Fibroblast of lung (primary cell): Measurements from ENCODE around the gene LIMCH1. TPM values are rescaled to one million over a fixed set of nuclear protein-coding genes. Genes with fewer than 3 reads are reported as not detected.

Source experiments
- DNase-seq, 2 donors: peaks; one replicate each; pipeline versions ENCODE4 v3.0.0 to v3.0.0-alpha.2; 2010; ENCODE audit warnings: low read depth in 2 of 2
- H2AFZ ChIP-seq: 2 replicates; pipeline ENCODE4 v1.5.1; 2012; ENCODE audit warnings: low read length, control low read depth, inconsistent platforms
- H3K27ac ChIP-seq: 2 replicates; pipeline ENCODE4 v1.5.1; 2011; ENCODE audit warnings: low read length, control low read depth; ENCODE audit not compliant: insufficient read depth
- H3K27me3 ChIP-seq: 2 replicates; pipeline ENCODE4 v1.5.1; 2011; ENCODE audit warnings: mild to moderate bottlenecking, low read length; ENCODE audit not compliant: control insufficient read depth, insufficient read depth
- H3K36me3 ChIP-seq: 2 replicates; pipeline ENCODE4 v1.5.1; 2011; ENCODE audit warnings: low read length; ENCODE audit not compliant: control insufficient read depth, insufficient read depth
- H3K4me1 ChIP-seq: 2 replicates; pipeline ENCODE4 v1.5.1; 2011; ENCODE audit warnings: low read length; ENCODE audit not compliant: control insufficient read depth, insufficient read depth; ENCODE audit errors: extremely low read depth
- H3K4me2 ChIP-seq: 2 replicates; pipeline ENCODE4 v1.5.1; 2011; ENCODE audit warnings: low read length, control low read depth; ENCODE audit not compliant: insufficient read depth; ENCODE audit errors: extremely low read depth
- H3K4me3 ChIP-seq, 4 experiments: fragments of 200-600 bp in 1 of 4; sonication (generic) in 1 of 4; replicated peaks in 1 of 4; 2 replicates each; pipeline ENCODE4 v1.5.1; 2011 to 2016; ENCODE audit warnings: low read length in 4 of 4, low read depth in 3 of 4, mild to moderate bottlenecking in 3 of 4, control low read depth in 2 of 4, inconsistent platforms in 1 of 4, mixed read lengths in 1 of 4; ENCODE audit not compliant: insufficient read depth in 1 of 4; ENCODE audit errors: control extremely low read depth in 1 of 4
- H3K79me2 ChIP-seq: 2 replicates; pipeline ENCODE4 v1.5.1; 2012; ENCODE audit warnings: mild to moderate bottlenecking, low read length, inconsistent platforms; ENCODE audit not compliant: control insufficient read depth, insufficient read depth
- H3K9ac ChIP-seq: 2 replicates; pipeline ENCODE4 v1.5.1; 2011; ENCODE audit warnings: mild to moderate bottlenecking, low read length, control low read depth; ENCODE audit not compliant: insufficient read depth
- H3K9me3 ChIP-seq: 2 replicates; pipeline ENCODE4 v1.5.1; 2012; ENCODE audit warnings: low read depth, low read length; ENCODE audit not compliant: control insufficient read depth, insufficient read depth
- H4K20me1 ChIP-seq: 2 replicates; pipeline ENCODE4 v1.5.1; 2011; ENCODE audit warnings: low read length; ENCODE audit not compliant: control insufficient read depth, insufficient read depth; ENCODE audit errors: extremely low read depth
- EZH2 ChIP-seq: IDR thresholded peaks from 2 replicates; pipeline ENCODE4 v1.5.1; 2012; ENCODE audit warnings: low read length, control low read depth, mild to moderate bottlenecking; ENCODE audit errors: missing control alignments
- polyA plus RNA-seq, 2 donors: library from polyadenylated mRNA; depleted of rRNA in 1 of 2; stranded (reverse) in 1 of 2; unstranded in 1 of 2; fragments of >200 nt; gene quantifications; 2 replicates each; pipeline ENCODE4 v1.2.1, GENCODE V29; 2011 to 2012; ENCODE audit warnings: missing spikeins in 1 of 2
- total RNA-seq: library from RNA; depleted of rRNA; stranded (reverse); fragments of >200 nt; gene quantifications from 2 replicates; pipeline ENCODE4 v1.2.1, GENCODE V29; 2014
- TF ChIP-seq, protein P1 (sequence below), 2 donors: IDR thresholded peaks in 1 of 2; conservative IDR thresholded peaks in 1 of 2; 1 replicate in 1 of 2; 2 replicates in 1 of 2; pipeline ENCODE4 v1.5.1; 2011 to 2012; ENCODE audit warnings: low read length in 2 of 2, control low read depth in 1 of 2, inconsistent platforms in 1 of 2, low read depth in 1 of 2, mild to moderate bottlenecking in 1 of 2

LIMCH1 gene
- total and polyA plus RNA-seq, 2 donors (not counting 1 experiment from before 2014, with no cell fraction given), result 2.8 to 4.6 TPM

DNA sequence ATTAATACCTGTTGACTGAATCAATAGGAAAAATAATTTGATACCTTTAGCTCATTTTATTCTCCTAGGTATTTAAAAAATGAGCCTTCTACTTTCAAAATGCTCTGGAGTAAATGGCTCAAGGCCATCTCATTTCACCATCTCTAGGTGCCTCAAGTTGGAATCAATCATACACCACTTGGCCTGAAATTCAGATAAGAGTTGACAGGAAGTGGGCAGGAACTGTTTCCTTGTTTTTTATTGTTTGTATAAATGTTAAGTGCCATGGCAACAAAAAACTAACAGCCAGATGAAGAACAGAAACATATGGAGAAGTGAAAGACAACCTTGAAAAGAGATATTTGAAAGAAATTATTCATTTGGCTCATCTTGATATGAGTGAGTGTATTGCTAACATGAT lies 12.4 kb downstream of the LIMCH1 start:
- H3K9ac ChIP-seq, result no peak overlapping the region
- no peak overlapping the region for H3K4me2 ChIP-seq
- H3K36me3 ChIP-seq, result no peaks in the 10 kb centered on the region
- H3K4me3 ChIP-seq, result no peak overlapping the region
- H2AFZ ChIP-seq, result no peak overlapping the region
- H3K27me3 ChIP-seq, result no peaks in the 10 kb centered on the region
- no peaks in the 10 kb centered on the region for H3K79me2 ChIP-seq
- H4K20me1 ChIP-seq, result no peaks in the 10 kb centered on the region
- H3K4me1 ChIP-seq, result no peaks in the 10 kb centered on the region
- no peak overlapping the region for H3K27ac ChIP-seq
- TF ChIP-seq, protein P1, sequence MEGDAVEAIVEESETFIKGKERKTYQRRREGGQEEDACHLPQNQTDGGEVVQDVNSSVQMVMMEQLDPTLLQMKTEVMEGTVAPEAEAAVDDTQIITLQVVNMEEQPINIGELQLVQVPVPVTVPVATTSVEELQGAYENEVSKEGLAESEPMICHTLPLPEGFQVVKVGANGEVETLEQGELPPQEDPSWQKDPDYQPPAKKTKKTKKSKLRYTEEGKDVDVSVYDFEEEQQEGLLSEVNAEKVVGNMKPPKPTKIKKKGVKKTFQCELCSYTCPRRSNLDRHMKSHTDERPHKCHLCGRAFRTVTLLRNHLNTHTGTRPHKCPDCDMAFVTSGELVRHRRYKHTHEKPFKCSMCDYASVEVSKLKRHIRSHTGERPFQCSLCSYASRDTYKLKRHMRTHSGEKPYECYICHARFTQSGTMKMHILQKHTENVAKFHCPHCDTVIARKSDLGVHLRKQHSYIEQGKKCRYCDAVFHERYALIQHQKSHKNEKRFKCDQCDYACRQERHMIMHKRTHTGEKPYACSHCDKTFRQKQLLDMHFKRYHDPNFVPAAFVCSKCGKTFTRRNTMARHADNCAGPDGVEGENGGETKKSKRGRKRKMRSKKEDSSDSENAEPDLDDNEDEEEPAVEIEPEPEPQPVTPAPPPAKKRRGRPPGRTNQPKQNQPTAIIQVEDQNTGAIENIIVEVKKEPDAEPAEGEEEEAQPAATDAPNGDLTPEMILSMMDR (conservative IDR thresholded peaks at IDR 0.05 in 1 of 2, IDR thresholded peaks at IDR 0.05 in 1 of 2; ENCODE audit: low read depth in 1 of 2, low read length in 2 of 2), result no peak
- H3K9me3 ChIP-seq, result no peaks in the 10 kb centered on the region
- peak in 1 of 2 donors; percentile 36 for DNase-seq

DNA sequence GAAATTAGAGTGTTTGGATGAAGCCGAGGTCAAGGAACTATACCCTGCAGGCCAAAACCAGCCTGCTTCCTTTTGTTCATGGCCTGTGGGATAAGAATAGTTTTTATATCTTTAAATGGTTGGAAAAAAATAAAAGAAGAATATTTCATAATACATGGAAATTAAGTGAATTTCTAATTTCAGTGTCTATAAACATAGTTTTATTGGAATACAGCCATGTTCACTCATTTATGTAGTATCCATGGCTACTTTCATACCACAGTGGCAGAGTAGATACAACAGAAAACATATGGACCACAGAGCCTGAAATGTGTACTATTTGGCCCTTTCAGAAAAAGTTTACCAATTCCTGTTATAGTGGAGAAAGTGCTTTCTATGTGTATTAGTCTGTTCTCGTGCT lies 13.6 kb downstream of the LIMCH1 start:
- peak in 1 of 2 donors; percentile 49 for DNase-seq
- Histone ChIP-seq H3K9ac (no peak overlapping the region), H2AFZ (no peak overlapping the region), H3K4me2 (no peak overlapping the region), H3K27ac (no peak overlapping the region), H3K4me1 (no peaks in the 10 kb centered on the region), H3K79me2 (no peaks in the 10 kb centered on the region), H3K9me3 (no peaks in the 10 kb centered on the region), H3K4me3 (no peak overlapping the region), H3K36me3 (no peaks in the 10 kb centered on the region), H4K20me1 (no peaks in the 10 kb centered on the region), H3K27me3 (no peaks in the 10 kb centered on the region)
- TF ChIP-seq, protein P1 (conservative IDR thresholded peaks at IDR 0.05 in 1 of 2, IDR thresholded peaks at IDR 0.05 in 1 of 2; ENCODE audit: low read depth in 1 of 2, low read length in 2 of 2), result no peak
- no peak for TF ChIP-seq EZH2

DNA sequence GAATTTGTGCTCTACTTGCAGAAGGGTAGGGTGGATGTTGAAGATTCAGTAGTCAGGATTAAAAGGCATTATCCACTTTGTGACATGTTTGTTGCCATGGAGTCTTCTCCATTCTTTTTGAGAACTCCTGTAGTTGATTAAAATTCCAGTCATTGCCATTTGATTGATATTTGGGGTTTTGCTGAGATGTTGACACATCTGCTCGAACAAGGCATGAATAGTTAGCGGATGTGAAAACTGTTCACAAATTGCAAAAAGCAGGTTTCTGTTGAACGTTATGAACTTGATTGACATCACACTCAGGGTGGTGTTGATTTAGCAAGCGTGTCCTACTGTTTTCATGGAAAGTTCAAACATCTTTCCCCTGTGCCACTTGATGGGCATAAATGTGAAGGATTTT lies 16.9 kb downstream of the LIMCH1 start:
- H3K4me1 ChIP-seq, result no peaks in the 10 kb centered on the region
- H2AFZ ChIP-seq, result no peak overlapping the region
- H3K9me3 ChIP-seq, result no peaks in the 10 kb centered on the region
- H3K9ac ChIP-seq, result no peak overlapping the region
- no peaks in the 10 kb centered on the region for H3K79me2 ChIP-seq
- H3K4me3 ChIP-seq, result no peak overlapping the region
- no peak overlapping the region for H3K4me2 ChIP-seq
- H3K36me3 ChIP-seq, result no peaks in the 10 kb centered on the region
- DNase-seq, result no peak
- no peaks in the 10 kb centered on the region for H4K20me1 ChIP-seq
- peaks cover 3% of the 10 kb centered on the region for H3K27me3 ChIP-seq
- no peak overlapping the region for H3K27ac ChIP-seq
- TF ChIP-seq, protein P1 (conservative IDR thresholded peaks at IDR 0.05 in 1 of 2, IDR thresholded peaks at IDR 0.05 in 1 of 2; ENCODE audit: low read depth in 1 of 2, low read length in 2 of 2), result no peak
- no peak for TF ChIP-seq EZH2
